Upper lobe of left lung (tissue), 6 donors: ENCODE measurements around the gene EFNA5. TPM values are rescaled to one million over a fixed set of nuclear protein-coding genes. Genes with fewer than 3 reads are reported as not detected.

ENCODE experiments used
- ATAC-seq, 2 donors: fragments of 200-7000 bp; cut with Tn5 transposase; one replicate each; pipeline ENCODE4 v1.9.1; 2022; ENCODE audit warnings: mild to moderate bottlenecking in 2 of 2, moderate library complexity in 2 of 2; ENCODE audit not compliant: low FRiP score in 2 of 2
- DNase-seq, 2 donors: peaks; one replicate each; pipeline ENCODE4 v3.0.0-alpha.2; 2019 to 2020
- H3K27ac ChIP-seq, 4 donors: fragments of 200-600 bp; sonication (generic); one replicate each; pipeline ENCODE4 v1.5.1; 2016 to 2019
- H3K27me3 ChIP-seq, 4 donors: fragments of 200-600 bp; sonication (generic); one replicate each; pipeline ENCODE4 v1.5.1; 2017 to 2019
- H3K36me3 ChIP-seq, 4 donors: fragments of 200-600 bp; sonication (generic); one replicate each; pipeline ENCODE4 v1.5.1; 2016 to 2019
- H3K4me1 ChIP-seq, 4 donors: fragments of 200-600 bp; sonication (generic); one replicate each; pipeline ENCODE4 v1.5.1; 2018 to 2019
- H3K4me3 ChIP-seq, 4 donors: fragments of 200-600 bp; sonication (generic); one replicate each; pipeline ENCODE4 v1.5.1; 2017 to 2019; ENCODE audit warnings: mild to moderate bottlenecking in 2 of 4, moderate library complexity in 1 of 4
- H3K9me3 ChIP-seq, 4 donors: fragments of 200-600 bp; sonication (generic); one replicate each; pipeline ENCODE4 v1.5.1; 2018 to 2019
- EP300 ChIP-seq, 4 donors: sonication (generic); formaldehyde crosslinking; IDR thresholded peaks; one replicate each; pipeline ENCODE4 v1.5.1; 2017; ENCODE audit warnings: antibody characterized with exemption in 4 of 4, control low read depth in 2 of 4
- POLR2A ChIP-seq, 4 donors: fragments of 450-650 bp; IDR thresholded peaks; one replicate each; pipeline ENCODE4 v1.5.1; 2016 to 2017; ENCODE audit warnings: antibody characterized with exemption in 4 of 4, mild to moderate bottlenecking in 2 of 4
- POLR2AphosphoS5 ChIP-seq, 2 donors: sonication (generic); formaldehyde crosslinking; IDR thresholded peaks; one replicate each; pipeline ENCODE4 v1.5.1; 2017; ENCODE audit warnings: antibody characterized with exemption in 2 of 2
- WGBS, 2 donors: methylation state at CpG; one replicate each; pipeline ENCODE4 v1.1.5; 2017 to 2018; 5-methylcytosine and 5-hydroxymethylcytosine counted together
- total RNA-seq, 6 donors: library from RNA; depleted of rRNA in 4 of 6; stranded (reverse); fragments of >200 nt in 4 of 6; gene quantifications; one replicate each; pipeline versions ENCODE4 v1.1.0 to v1.2.1, GENCODE V29; 2016 to 2021
- TF ChIP-seq, protein P1 (sequence below), 6 experiments: fragments of 450-650 bp in 4 of 6; fragments of 200-600 bp in 2 of 6; sonication (generic) in 2 of 6; IDR thresholded peaks; one replicate each; pipeline ENCODE4 v1.5.1; 2016 to 2019; ENCODE audit warnings: antibody characterized with exemption in 6 of 6
- donor health status: DM: no; HTN: no; CAD: no; lungs with moderate emphysema.
- donor health status: DM: no; HTN: yes; CAD: no; lungs with severe emphysema.

EFNA5 gene
- total RNA-seq, 6 donors from 2014 or later, result 4.1 to 41.9 (median 7.3) TPM

DNA sequence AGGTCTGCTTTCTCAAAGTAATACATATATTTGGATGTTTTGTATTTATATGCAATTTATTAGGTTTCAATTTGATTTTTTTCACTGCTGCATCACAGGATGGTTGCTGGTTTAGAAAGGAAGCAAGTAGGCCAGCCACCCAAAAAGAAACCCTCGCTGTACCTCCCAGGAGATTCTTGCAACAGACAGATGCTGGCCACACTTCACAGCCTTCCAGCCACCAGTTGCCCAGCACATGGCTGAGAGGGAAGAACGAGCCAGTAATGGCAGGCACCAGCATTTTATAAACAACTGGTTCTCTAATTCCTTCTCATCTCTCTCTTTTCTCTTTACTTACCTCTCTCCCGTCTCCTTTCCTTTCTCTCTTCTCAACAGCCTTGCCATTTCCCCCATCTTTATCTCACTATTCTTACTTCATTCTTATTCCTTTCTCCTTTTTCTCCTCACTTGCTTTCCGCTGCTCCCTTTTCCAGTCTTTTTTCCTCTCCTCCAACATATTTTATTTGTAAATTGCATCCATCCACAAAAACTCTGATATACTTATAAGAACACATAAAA lies 38.9 kb downstream of the EFNA5 start:
- no peak overlapping the region for H3K4me3 ChIP-seq
- WGBS, 2 donors, result 80 to 84% methylated on average over 4 of the region's 4 CpGs
- no peaks in the 10 kb centered on the region for H3K36me3 ChIP-seq
- H3K27me3 ChIP-seq, result no peaks in the 10 kb centered on the region
- no peaks in the 10 kb centered on the region for H3K4me1 ChIP-seq
- ATAC-seq (no peak), DNase-seq (no peak)
- TF ChIP-seq, protein P1, sequence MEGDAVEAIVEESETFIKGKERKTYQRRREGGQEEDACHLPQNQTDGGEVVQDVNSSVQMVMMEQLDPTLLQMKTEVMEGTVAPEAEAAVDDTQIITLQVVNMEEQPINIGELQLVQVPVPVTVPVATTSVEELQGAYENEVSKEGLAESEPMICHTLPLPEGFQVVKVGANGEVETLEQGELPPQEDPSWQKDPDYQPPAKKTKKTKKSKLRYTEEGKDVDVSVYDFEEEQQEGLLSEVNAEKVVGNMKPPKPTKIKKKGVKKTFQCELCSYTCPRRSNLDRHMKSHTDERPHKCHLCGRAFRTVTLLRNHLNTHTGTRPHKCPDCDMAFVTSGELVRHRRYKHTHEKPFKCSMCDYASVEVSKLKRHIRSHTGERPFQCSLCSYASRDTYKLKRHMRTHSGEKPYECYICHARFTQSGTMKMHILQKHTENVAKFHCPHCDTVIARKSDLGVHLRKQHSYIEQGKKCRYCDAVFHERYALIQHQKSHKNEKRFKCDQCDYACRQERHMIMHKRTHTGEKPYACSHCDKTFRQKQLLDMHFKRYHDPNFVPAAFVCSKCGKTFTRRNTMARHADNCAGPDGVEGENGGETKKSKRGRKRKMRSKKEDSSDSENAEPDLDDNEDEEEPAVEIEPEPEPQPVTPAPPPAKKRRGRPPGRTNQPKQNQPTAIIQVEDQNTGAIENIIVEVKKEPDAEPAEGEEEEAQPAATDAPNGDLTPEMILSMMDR (IDR thresholded peaks at IDR 0.05), result no peak
- TF ChIP-seq POLR2A (IDR thresholded peaks at IDR 0.05), result no peak
- no peak for TF ChIP-seq POLR2AphosphoS5 (IDR thresholded peaks at IDR 0.05)
- TF ChIP-seq EP300 (IDR thresholded peaks at IDR 0.05), result no peak
- no peaks in the 10 kb centered on the region for H3K9me3 ChIP-seq
- H3K27ac ChIP-seq, result no peak overlapping the region

- no peak overlapping the region for H3K27ac ChIP-seq
- no peaks in the 10 kb centered on the region for H3K27me3 ChIP-seq
- WGBS, 2 donors, result 90 to 97% methylated on average over 2 of the region's 2 CpGs
- H3K9me3 ChIP-seq, result no peaks in the 10 kb centered on the region
- no peak for TF ChIP-seq POLR2A (IDR thresholded peaks at IDR 0.05)
- H3K4me3 ChIP-seq, result no peak overlapping the region
- H3K36me3 ChIP-seq, result no peaks in the 10 kb centered on the region
- DNase-seq, result no peak
- no peak for ATAC-seq
- no peaks in the 10 kb centered on the region for H3K4me1 ChIP-seq
These were observed 40.6 kb downstream of the EFNA5 start for GRCh38 chr5:107630184-107630583.

DNA sequence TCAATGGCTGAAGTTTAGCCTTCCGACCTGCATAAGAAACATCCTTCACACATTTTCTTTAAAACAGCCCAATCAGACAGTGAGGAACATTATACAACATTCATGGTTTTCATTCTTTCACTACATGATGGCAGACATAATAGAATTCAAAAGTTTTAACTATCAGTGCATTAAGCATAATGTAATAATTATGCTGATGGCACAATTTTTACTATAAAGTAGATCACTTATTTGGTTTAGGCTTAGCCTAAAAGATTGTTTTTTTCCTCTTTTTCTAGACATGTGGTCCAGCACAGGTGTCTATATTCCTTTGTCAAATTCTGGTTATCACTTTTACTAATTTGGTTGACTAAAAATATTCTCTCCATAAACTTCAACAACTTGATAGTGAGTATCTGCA lies 46.5 kb downstream of the EFNA5 start:
- no peak overlapping the region for H3K4me3 ChIP-seq
- no peaks in the 10 kb centered on the region for H3K9me3 ChIP-seq
- no peaks in the 10 kb centered on the region for H3K27me3 ChIP-seq
- H3K36me3 ChIP-seq, result no peaks in the 10 kb centered on the region
- ATAC-seq, result no peak
- 91 to 96% methylated on average over 1 of the region's 1 CpG for WGBS, 2 donors
- DNase-seq, result no peak
- TF ChIP-seq POLR2A (IDR thresholded peaks at IDR 0.05), result no peak
- no peak overlapping the region for H3K27ac ChIP-seq
- no peaks in the 10 kb centered on the region for H3K4me1 ChIP-seq

GRCh38 chr5:107621089-107621488 lies 49.6 kb downstream of the EFNA5 start:
- Histone ChIP-seq H3K27ac (no peak overlapping the region), H3K4me1 (no peaks in the 10 kb centered on the region), H3K9me3 (no peaks in the 10 kb centered on the region), H3K27me3 (no peaks in the 10 kb centered on the region), H3K4me3 (no peak overlapping the region), H3K36me3 (no peaks in the 10 kb centered on the region)
- 94 to 100% methylated on average over 1 of the region's 1 CpG for WGBS, 2 donors
- no peak for ATAC-seq
- TF ChIP-seq POLR2AphosphoS5 (IDR thresholded peaks at IDR 0.05) (no peak), EP300 (IDR thresholded peaks at IDR 0.05) (no peak), POLR2A (IDR thresholded peaks at IDR 0.05) (no peak)
- DNase-seq, result no peak

GRCh38 chr5:107619781-107620180 lies 51.0 kb downstream of the EFNA5 start:
- ATAC-seq, result no peak
- Histone ChIP-seq H3K9me3 (no peaks in the 10 kb centered on the region), H3K4me3 (no peak overlapping the region), H3K27ac (no peak overlapping the region), H3K4me1 (no peaks in the 10 kb centered on the region), H3K36me3 (no peaks in the 10 kb centered on the region), H3K27me3 (no peaks in the 10 kb centered on the region)
- 62% methylated on average over 2 of the region's 2 CpGs for WGBS, 2 donors
- TF ChIP-seq EP300 (IDR thresholded peaks at IDR 0.05) (no peak), POLR2A (IDR thresholded peaks at IDR 0.05) (no peak), POLR2AphosphoS5 (IDR thresholded peaks at IDR 0.05) (no peak)
- TF ChIP-seq, protein P1 (IDR thresholded peaks at IDR 0.05), result no peak
- DNase-seq, result no peak

- no peaks in the 10 kb centered on the region for H3K27me3 ChIP-seq
- H3K9me3 ChIP-seq, result no peaks in the 10 kb centered on the region
- no peak overlapping the region for H3K27ac ChIP-seq
- H3K36me3 ChIP-seq, result no peaks in the 10 kb centered on the region
- 77 to 86% methylated on average over 3 of the region's 3 CpGs for WGBS, 2 donors
- DNase-seq (no peak), ATAC-seq (no peak)
- H3K4me3 ChIP-seq, result no peak overlapping the region
- no peaks in the 10 kb centered on the region for H3K4me1 ChIP-seq
- no peak for TF ChIP-seq POLR2AphosphoS5 (IDR thresholded peaks at IDR 0.05)
These were observed 52.5 kb downstream of the EFNA5 start for GRCh38 chr5:107618242-107618641.

- H3K4me3 ChIP-seq, result no peak overlapping the region
- TF ChIP-seq POLR2A (IDR thresholded peaks at IDR 0.05) (no peak), POLR2AphosphoS5 (IDR thresholded peaks at IDR 0.05) (no peak), EP300 (IDR thresholded peaks at IDR 0.05) (no peak)
- TF ChIP-seq, protein P1 (IDR thresholded peaks at IDR 0.05), result no peak
- H3K27me3 ChIP-seq, result no peaks in the 10 kb centered on the region
- no peak overlapping the region for H3K27ac ChIP-seq
- 83 to 92% methylated on average over 1 of the region's 1 CpG for WGBS, 2 donors
- DNase-seq (no peak), ATAC-seq (no peak)
- no peaks in the 10 kb centered on the region for H3K4me1 ChIP-seq
- no peaks in the 10 kb centered on the region for H3K9me3 ChIP-seq
- no peaks in the 10 kb centered on the region for H3K36me3 ChIP-seq
These were observed 53.7 kb downstream of the EFNA5 start for GRCh38 chr5:107617052-107617451.
